MM.1S (cell line): ENCODE data around the gene KCNK10.
"Not testable (repeated sequence)": the region's sequence is repeated elsewhere in the genome, so short reads cannot be mapped to it uniquely, and the experiment has no call there.

ENCODE experiments used
- CTCF ChIP-seq: fragments of 300-600 bp; sonication (generic); IDR thresholded peaks from 2 replicates; pipeline ENCODE4 v1.5.1; 2016; ENCODE audit warnings: antibody characterized with exemption, low read length, mixed read lengths
- EZH2 ChIP-seq: fragments of 300-600 bp; sonication (generic); optimal IDR thresholded peaks from 2 replicates; pipeline ENCODE3; 2017; ENCODE audit warnings: low read depth, mild to moderate bottlenecking, antibody characterized with exemption, low read length, mixed read lengths
- EZH2phosphoT487 ChIP-seq: fragments of 300-600 bp; sonication (generic); IDR thresholded peaks from 2 replicates; pipeline ENCODE4 v1.6.1; 2018; ENCODE audit warnings: antibody characterized with exemption, low read length

GRCh38 chr14:88261302-88261701, 61.8 kb downstream of the KCNK10 start:
- TF ChIP-seq CTCF, EZH2, EZH2phosphoT487: not testable (repeated sequence)
